Ramos (cell line): ENCODE measurements around the gene TMEM123.
"Not testable (repeated sequence)": the region's sequence is repeated elsewhere in the genome, so short reads cannot be mapped to it uniquely, and the experiment has no call there.

ENCODE experiments used
- in situ Hi-C: fragments of 300-500 bp; cut with MboI; formaldehyde crosslinking; loops from one replicate; pipeline ENCODE4 v1.14.3; 2022; ENCODE audit warnings: low sequenced_read_pairs; ENCODE audit not compliant: unreplicated experiment

The TMEM123 gene

DNA sequence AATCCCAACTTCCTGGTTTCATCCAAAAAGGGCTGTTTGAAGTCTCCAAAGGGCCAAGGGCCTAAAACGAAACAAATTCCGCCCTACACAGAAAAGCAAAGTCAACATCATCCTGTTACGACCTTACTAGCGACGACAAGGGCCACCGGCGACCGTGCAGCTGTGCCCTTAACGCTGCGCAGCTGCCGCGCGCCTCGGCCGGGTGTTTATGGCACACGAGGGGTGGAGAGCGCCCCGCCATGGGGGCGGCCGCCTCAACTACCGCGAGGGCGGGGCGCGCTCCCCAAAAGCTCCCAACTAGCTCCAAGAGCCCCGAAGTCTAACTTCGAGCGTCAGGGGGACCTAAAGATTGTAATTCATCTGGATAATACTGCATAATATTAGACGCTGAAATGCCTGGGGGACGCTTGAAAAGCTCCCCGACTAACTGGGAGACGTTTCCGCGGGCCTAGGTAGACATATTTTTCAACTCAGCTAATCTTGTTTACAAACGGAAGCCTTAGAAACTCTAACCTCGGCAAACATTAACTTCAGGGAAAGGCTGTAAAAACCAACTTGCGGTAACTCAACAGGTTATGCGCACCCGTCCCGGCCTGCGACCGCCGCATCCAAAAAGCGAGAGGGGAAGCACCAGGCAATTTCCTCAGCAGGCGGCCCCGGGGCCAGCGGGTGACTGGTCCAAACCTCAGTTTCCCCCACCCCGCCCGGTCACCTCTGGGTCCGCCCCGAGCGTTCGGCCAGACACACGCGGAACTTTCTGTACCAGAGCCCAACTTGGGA lies 694 bp downstream of the TMEM123 start:
- in situ Hi-C loops, result no loop called here

DNA sequence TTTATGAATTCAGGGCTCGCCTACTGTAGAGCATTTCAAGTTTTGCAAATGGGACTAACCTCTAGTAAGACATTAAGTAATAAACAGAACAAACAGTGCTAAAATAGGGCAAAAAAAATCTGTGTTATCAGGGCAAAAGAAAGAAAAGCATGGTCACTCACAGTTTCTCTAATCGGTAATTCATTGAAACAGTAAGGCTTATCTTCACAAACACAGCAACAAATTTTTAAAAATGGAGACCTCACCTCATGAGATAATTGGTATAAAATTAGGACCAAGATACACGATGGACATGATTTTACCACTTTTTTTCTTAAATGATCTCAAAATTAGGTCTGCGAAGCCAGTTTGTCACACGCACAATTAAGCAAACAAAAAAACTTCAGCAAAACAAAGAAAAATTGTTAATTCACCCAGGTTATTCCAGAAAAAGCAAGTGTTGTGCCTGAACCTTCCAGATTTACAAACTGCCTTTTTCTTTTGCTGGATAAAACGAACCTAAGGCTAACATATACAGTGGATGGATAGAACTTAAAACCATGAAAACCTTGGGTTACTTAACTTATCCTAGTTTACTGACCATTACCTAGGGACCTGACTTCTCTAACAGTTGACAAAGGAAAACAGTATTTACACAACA lies 1.4 kb downstream of the TMEM123 start:
- in situ Hi-C loops, result no loop called here

DNA sequence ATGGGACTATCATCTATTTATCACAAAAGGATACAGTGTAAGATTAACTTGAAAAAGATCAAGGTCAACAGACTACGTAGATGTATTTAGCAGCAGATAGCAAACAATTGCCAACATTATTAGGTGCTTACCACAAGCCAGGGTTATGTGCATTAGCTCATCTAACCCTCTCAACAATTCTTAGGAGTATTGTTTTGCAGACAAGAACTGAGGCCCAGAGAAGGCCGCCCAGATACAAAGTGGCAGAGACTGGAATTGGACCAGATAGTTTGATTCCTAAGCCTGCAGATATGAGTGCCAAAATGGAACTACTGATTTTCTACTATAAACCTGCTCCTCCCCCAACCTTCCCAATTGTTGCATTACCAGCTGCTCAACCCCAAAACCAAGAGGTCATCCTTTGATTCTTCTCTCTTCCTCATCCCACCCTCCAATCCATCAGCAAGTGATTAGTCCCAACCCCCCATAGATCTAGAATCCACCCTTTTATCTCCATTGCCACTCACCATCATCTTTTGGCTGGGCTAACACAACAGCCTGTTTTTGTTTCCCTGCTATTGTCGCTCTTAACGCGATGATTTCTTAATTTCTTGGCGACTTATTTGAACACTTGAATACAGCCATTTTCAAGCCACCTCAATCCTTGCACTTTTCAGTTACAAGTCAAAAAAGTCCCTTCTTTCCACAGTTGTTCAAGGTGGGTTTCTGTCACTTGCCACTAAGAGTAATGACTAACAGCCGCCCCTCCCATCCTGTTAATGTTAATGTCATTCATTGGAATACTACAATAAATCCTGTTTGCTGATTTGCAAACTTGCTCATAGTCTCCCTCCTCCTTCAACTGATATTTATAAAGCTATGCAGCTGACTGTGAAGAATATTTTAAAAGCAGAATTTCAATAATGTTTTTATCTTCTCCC lies 2.7 kb downstream of the TMEM123 start:
- in situ Hi-C loops, result no loop called here

DNA sequence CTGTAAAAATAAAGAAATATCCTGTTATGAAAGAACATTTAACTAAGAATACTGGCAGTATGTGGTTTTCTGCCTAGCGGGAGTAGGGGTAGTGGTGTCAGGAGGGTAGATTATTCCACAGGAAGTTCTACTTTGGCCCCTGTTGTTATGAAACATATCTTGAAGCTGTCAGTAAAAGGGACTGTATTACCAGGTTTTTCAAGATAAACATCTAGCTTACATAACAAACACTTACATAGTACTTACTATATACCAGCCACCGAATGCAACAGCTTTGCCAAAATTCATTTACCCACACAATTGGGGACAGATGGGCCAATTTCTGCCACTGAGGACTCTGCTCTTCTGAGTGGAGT lies 3.7 kb downstream of the TMEM123 start:
- in situ Hi-C loops, result no loop called here

DNA sequence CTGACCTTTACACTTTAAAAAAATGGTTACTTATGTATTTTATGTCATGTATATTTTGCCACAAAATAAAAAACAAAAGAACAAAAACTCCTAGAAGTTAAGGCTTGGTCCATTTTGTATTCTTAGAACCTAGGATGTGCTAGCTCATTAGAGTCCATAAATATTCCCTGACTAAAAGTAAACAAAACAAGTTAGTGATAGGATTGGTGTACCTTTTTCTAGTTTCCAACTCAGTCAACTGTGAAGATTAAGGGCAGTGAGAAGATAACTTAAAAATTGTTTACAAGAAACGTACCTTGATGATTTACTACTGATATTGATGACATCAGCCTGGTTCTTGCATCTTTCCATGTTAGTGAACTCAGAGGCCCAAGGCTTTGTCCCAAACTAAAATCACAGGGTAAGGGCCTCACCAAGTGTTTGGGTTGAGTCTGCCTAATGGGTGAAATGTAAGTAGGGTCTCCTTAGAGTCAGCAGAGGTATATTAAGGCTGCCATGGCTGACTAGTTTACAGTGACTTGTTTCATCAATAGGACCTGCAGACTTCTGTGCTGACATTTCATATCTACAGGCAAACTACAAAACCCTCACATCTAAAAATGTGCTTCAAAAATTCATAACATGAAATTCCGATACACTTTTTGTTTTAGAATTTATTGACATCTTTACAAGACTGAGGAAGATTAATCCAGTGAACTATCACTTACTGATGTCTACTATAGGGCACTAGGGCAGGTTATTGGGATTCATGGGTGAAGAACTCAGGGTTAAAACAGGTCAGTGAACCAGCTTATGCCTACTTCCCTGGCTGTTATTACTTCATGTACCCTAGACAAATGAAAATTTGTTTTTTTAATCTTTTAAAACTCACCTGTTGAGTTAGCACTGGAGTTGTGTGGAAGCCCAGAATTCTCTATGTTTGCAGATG lies 4.4 kb downstream of the TMEM123 start:
- in situ Hi-C loops, result no loop called here

DNA sequence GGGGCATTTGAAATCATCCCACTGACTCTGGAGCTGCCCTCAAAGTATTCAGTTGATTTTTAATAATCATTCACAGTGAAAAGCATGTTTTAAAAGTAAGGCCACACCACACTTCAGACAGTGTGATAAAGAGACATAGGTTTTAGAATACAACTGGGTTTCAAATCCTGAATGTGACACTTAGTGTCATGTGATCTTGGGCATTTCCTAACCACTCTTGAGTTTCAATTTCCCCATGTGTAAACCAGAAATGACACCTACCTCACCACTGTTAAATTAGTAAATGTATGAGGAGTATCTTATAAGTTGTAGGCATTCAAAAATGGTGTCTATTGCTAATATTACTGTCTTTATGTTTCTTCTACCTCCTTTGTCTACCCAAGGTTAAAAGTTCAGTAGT lies 5.4 kb downstream of the TMEM123 start:
- in situ Hi-C loops, result no loop called here

DNA sequence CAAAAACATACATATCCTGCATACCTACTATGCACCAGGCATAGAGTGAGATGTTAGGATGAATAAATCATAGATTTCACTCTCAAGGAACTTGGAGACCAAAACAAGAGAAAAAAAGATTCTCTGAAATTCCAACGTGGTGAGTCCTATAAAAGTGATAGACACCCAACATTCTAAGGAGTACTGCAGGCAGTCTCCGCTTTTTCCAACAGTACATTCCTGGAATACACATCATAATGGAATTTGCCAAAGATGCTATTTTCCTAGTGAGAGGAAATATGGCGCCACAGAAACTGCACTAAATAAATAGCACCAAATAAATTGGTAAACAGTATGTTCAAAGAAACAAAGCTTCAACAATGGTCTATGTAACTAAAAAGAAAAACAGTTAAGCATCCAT lies 6.0 kb downstream of the TMEM123 start:
- in situ Hi-C loops, result no loop called here

DNA sequence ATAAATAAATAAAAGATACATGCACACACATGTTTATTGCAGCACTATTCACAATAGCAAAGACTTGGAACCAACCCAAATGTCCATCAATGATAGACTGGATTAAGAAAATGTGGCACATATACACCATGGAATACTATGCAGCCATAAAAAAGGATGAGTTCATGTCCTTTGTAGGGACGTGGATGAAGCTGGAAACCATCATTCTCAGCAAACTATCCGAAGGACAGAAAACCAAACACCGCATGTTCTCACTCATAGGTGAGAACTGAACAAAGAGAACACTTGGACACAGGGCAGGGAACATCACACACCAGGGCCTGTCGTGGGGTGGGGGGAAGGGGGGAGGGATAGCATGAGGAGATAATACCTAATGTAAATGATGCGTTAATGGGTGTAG lies 7.9 kb downstream of the TMEM123 start:
- in situ Hi-C loops, result not testable (repeated sequence)

DNA sequence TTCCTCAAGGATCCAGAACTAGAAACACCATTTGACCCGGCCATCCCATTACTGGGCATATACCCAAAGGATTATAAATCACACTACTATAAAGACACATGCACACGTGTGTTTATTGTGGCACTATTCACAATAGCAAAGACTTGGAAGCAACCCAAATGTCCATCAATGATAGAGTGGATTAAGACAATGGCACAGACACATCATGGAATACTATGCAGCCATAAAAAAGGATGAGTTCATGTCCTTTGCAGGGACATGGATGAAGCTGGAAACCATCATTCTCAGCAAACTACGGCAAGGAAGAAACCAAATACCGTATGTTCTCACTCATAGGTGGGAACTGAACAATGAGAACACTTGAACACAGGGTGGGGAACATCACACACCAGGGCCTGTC lies 8.4 kb downstream of the TMEM123 start:
- in situ Hi-C loops, result not testable (repeated sequence)

DNA sequence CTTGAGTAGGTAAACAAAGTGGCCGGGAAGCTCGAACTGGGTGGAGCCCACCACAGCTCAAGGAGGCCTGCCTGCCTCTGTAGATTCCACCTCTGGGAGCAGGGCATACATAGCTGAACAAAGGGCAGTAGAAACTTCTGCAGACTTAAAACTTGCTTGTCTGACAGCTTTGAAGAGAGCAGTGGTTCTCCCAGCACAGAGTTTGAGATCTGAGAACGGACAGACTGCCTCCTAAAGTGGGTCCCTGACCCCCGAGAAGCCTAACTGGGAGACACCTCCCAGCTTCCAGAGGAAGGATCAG lies 13.6 kb downstream of the TMEM123 start:
- in situ Hi-C loops, result not testable (repeated sequence)

DNA sequence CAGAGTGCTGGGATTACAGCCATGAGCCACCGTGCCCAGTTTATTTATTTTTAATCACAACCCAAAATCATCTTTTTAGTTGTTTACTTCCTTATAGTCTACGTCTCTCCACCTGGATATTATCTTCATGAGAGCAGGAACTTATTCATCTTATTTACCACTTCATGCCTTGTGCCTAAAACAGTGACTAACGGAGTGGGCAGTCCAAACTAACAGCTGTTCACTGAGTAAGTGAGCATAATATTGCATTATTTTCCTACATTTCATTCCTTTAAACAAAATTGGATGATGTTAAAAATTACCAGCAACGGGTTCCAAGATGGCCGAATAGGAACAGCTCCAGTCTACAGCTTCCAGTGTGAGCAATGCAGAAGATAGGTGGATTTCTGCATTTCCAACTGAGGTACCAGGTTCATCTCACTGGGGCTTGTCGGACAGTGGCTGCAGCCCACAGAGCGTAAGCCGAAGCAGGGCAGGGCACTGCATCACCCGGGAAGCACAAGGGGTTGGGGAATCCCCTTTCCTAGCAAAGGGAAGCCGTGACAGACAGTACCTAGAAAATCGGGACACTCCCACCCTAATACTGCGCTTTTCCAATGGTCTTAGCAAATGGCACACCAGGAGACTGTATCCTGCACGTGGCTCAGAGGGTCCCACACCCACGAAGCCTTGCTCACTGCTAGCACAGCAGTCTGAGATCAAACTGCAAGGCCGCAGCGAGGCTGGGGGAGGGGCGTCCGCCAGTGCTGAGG lies 14.1 kb downstream of the TMEM123 start:
- in situ Hi-C loops, result no loop called here

DNA sequence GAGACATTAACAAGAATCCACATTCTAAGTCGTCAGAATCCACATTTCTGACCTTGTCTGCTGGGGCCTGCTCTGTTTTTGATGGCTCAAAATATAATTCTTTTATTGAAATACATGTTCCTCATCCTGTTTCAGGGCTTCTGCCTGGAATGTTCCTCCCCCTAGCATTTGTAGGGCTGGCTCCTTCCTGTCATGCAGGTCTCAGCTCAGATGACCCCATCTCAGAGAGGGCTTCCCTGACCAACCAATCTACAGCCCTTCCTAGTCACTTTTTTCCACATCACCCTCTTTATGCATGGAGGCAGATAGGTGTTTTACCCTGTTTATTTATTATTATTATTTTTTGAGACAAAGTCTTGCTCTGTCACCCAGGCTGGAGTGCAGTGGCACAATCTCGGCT lies 14.8 kb downstream of the TMEM123 start:
- in situ Hi-C loops, result no loop called here

DNA sequence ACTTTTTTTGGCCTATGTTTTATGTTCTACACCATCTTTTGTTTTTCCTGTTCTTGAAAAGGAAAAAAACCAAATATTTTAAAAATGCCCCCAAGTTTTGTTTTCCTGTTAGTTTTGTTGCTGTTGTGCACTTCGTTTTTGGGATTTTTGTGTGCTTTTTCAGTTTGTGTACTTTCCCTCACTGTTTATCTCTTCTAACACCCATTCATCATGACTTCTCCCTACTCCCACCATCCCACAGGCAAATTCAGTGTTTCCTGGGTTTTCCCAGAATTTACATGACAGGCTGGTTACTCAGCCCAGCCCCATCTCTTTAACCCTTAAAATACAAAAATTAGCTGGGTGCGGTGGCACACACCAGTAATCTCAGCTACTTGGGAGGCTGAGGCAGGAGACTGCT lies 15.6 kb downstream of the TMEM123 start:
- in situ Hi-C loops, result no loop called here

DNA sequence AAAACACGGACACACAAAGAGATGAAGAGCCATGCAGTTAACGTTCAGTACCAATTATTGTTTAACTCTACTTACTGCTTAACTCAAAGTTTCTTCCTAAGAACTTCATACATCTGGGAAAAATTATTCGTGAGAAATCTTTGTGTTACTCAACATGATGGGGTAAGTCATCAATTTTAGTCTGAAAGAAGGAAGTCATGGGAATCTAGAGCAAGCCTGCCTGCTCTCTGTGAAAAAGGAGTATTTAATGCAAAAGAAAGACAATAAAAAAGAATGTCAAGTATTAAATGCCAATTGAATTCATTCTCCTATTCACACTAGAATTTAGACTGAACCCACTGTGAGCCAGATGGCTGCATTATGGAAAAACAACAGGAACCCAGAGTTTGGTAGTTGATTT lies 16.0 kb downstream of the TMEM123 start:
- in situ Hi-C loops, result no loop called here

DNA sequence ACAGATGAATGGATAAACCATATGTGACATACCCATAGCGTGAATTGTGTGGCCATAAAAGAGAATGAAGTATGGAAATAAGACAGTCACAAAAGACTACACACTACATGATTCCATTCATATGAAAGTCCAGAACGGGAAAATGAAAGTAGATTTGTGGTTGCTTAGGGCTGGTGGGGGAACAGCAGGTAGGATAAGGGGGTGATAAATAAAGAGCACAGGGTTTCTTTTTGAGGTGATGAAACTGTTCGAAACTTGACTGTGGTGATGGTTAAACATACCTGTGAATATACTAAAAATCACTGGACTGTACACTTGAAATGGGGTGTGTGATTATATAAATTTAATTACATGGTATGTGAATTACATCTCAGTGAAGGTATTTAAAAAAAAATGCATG lies 16.9 kb downstream of the TMEM123 start:
- in situ Hi-C loops, result no loop called here

DNA sequence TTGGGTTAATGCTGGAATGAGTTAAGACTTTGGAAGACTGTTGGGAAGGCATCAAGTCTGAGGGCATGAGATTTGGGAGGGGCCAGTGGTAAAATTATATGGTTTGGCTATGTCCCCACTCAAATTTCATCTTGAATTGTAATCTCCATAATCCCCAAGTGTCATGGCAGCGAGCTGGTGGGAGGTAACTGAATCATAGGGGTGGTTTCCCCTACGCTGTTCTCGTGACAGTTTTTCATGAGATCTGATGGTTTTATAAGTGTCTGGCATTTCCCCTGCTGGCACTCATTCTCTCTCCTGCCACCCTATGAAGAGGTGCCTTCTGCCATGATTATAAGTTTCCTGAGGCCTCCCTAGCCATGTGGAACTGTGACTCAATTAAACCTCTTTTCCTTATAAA lies 19.0 kb downstream of the TMEM123 start:
- in situ Hi-C loops, result not testable (repeated sequence)

DNA sequence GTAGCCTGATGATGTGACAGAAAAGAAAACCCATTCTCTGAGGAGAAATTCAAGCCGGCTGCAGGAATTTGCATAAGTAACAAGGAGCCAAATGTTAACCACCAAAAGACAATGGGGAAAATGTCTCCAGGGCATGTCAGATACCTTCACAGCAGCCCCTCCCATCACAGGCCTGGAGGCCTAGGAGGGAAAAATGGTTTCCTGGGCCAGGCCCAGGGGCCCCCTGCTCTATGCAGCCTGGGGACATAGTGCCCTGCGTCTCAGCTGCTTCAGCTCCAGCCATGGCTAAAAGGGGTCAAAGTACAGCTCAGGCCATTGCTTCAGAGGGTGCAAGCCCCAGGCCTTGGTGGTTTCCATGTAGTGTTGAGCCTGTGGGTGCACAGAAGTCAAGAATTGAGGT lies 20.0 kb downstream of the TMEM123 start:
- in situ Hi-C loops, result not testable (repeated sequence)

DNA sequence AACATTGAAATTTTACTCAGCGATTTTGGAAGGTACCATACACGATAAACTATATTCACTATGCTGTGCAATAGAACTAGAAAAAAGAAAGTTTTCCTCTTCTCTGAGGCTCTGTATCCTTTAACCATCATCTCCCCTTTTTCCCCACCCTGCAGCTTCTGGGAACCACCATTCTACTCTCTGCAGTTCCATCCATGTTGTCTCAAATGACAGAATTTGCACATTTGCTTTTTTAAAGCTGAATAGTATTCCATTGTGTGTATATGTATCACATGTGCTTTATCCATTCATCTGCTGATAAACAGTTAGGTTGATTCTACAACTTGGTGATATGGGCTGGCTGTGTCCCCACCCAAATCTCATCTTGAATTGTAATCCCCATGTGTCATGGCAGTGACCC lies 21.2 kb downstream of the TMEM123 start:
- in situ Hi-C loops, result no loop called here

DNA sequence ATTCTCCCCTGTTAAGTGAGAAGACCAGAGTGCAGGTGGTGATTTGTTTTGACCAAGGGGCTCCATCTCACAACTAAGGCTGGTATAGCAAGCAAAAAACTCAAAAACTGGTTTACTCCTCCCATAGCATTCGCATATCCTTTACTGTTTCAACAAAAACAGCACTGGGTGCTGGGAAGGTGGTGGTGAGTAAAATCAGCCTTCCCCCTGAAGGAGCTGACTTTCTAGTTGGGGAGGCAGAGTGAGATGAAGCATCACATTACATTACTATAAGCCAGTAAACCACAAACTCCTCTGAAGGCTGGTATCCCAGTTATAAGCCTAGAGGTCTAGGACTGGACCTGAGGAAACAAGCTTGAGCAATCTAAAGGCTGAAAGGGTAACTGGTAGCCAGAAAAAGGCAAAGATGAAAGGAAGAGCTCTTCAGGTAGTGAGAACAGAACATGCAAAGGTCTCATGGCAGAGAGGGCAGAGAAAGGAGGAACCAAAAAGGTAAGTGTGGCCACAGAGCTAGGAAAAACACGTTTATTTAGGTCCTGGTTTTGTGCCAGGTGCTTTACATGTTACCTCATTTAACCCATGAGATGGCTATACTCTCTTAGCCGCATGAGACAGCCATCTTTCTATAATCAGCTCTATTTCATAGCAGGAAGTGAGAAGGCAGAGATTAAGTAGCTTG lies 22.3 kb downstream of the TMEM123 start:
- in situ Hi-C loops, result no loop called here
